SU-DHL-6 (cell line): Measurements from ENCODE around the gene WWOX.

Source experiments
- H2AFZ ChIP-seq: fragments of 200-600 bp; sonication (generic); 2 replicates; pipeline ENCODE4 v1.6.1; 2014; ENCODE audit warnings: low read depth, mild to moderate bottlenecking, moderate library complexity, mixed read lengths, antibody characterized with exemption, low read length; ENCODE audit not compliant: severe bottlenecking
- H3F3A ChIP-seq: fragments of 200-600 bp; shearing (Covaris generic); 2 replicates; pipeline ENCODE4 v1.6.0; 2016; ENCODE audit warnings: antibody characterized with exemption, mild to moderate bottlenecking; ENCODE audit not compliant: insufficient read depth
- H3K27ac ChIP-seq: fragments of 200-600 bp; sonication (generic); 2 replicates; pipeline ENCODE4 v1.5.1; 2016; ENCODE audit warnings: low read depth, mild to moderate bottlenecking, low read length, moderate library complexity, mixed read lengths
- H3K27me3 ChIP-seq: fragments of 200-600 bp; sonication (generic), shearing (Covaris generic); 2 replicates; pipeline ENCODE4 v1.6.0; 2014; ENCODE audit warnings: mild to moderate bottlenecking, low read length
- H3K36me3 ChIP-seq: fragments of 200-600 bp; sonication (generic); 2 replicates; pipeline ENCODE4 v1.6.1; 2014; ENCODE audit warnings: mild to moderate bottlenecking, low read length, mixed read lengths
- H3K4me2 ChIP-seq: fragments of 300-600, 200-600 bp; shearing (Covaris generic), sonication (generic); 2 replicates; pipeline ENCODE4 v1.6.0; 2014; ENCODE audit warnings: low read length, low read depth, mild to moderate bottlenecking; ENCODE audit not compliant: poor library complexity, severe bottlenecking
- H3K4me3 ChIP-seq: fragments of 200-600 bp; sonication (generic); 2 replicates; pipeline ENCODE4 v1.5.1; 2014; ENCODE audit warnings: antibody characterized with exemption, low read length, mild to moderate bottlenecking, mixed read lengths; ENCODE audit not compliant: insufficient read depth, poor library complexity, severe bottlenecking
- H3K79me2 ChIP-seq: fragments of 200-600 bp; sonication (generic); 2 replicates; pipeline ENCODE4 v1.6.1; 2014; ENCODE audit warnings: mild to moderate bottlenecking, low read length, moderate library complexity; ENCODE audit not compliant: insufficient read depth
- H3K9ac ChIP-seq: fragments of 200-600 bp; sonication (generic); 2 replicates; pipeline ENCODE4 v1.7.0; 2014; ENCODE audit warnings: mild to moderate bottlenecking, low read length
- H3K9me2 ChIP-seq: fragments of 200-600 bp; sonication (generic); replicated peaks from 2 replicates; pipeline ENCODE4 v1.6.1; 2014; ENCODE audit warnings: low read length; ENCODE audit not compliant: insufficient read depth
- H3K9me3 ChIP-seq: fragments of 200-600 bp; sonication (generic); 2 replicates; pipeline ENCODE4 v1.6.1; 2014; ENCODE audit warnings: low read length, mixed read lengths; ENCODE audit not compliant: insufficient read depth
- H4K20me1 ChIP-seq: fragments of 200-600 bp; sonication (generic); 2 replicates; pipeline ENCODE4 v1.6.1; 2014; ENCODE audit warnings: low read depth, mild to moderate bottlenecking, antibody characterized with exemption, low read length, moderate library complexity, mixed read lengths
- EZH2phosphoT487 ChIP-seq: fragments of 200-600 bp; sonication (generic), shearing (Covaris generic); conservative IDR thresholded peaks from 2 replicates; pipeline ENCODE4 v1.6.1; 2018; ENCODE audit warnings: mild to moderate bottlenecking, antibody characterized with exemption, low read length, moderate library complexity, mixed read lengths
- TF ChIP-seq, protein P1 (sequence below): fragments of 200-600 bp; sonication (generic); IDR thresholded peaks from one replicate; pipeline ENCODE4 v1.5.1; 2017; ENCODE audit warnings: antibody characterized with exemption, mild to moderate bottlenecking, low read length, moderate library complexity; ENCODE audit not compliant: insufficient read depth, poor library complexity, severe bottlenecking

Gene WWOX

DNA sequence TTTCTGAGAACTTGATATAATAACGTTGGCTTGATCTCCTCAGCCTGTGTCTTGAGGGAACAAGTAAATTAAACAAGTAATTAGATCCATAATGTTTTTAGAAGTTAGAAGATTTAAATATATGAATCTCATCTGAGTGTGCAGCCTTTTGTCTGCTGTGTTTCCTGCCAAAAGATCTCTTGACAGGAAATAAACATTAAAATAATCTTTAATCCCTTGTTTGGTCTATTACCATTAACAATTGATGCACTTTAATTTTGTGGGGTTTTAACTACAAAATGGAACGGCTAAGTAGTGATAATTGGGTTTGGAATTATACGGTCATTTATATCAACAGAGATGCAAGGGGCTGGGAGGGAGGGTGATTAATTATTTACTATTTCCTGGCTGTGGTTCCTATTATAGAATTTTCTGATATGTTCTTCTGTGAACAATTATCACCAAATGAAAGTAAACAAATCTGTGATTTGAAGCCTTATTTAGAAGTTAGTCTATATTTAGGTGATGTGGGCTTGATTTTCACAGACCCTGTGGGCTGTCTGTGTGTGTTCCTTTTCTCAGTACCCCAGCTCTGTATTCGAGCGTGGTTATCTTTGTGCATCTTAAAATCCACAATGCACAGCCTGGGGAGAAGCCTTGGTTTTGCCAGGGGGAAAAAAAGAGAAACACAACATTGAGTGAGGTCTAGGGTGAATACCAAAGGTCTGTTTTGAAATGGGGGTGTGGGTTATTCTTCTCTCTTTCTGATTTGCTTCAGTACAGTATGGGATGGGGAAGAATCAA is 556.1 kb downstream of the WWOX start:
- no peaks in the 10 kb centered on the region for H3K79me2 ChIP-seq
- no peaks in the 10 kb centered on the region for H4K20me1 ChIP-seq
- no peak overlapping the region for H3K4me3 ChIP-seq
- H3K9ac ChIP-seq: no peak overlapping the region
- no peak overlapping the region for H2AFZ ChIP-seq
- no peaks in the 10 kb centered on the region for H3K9me2 ChIP-seq
- H3K9me3 ChIP-seq: no peaks in the 10 kb centered on the region
- no peaks in the 10 kb centered on the region for H3F3A ChIP-seq
- no peaks in the 10 kb centered on the region for H3K27me3 ChIP-seq
- TF ChIP-seq EZH2phosphoT487: no peak
- TF ChIP-seq, protein P1, sequence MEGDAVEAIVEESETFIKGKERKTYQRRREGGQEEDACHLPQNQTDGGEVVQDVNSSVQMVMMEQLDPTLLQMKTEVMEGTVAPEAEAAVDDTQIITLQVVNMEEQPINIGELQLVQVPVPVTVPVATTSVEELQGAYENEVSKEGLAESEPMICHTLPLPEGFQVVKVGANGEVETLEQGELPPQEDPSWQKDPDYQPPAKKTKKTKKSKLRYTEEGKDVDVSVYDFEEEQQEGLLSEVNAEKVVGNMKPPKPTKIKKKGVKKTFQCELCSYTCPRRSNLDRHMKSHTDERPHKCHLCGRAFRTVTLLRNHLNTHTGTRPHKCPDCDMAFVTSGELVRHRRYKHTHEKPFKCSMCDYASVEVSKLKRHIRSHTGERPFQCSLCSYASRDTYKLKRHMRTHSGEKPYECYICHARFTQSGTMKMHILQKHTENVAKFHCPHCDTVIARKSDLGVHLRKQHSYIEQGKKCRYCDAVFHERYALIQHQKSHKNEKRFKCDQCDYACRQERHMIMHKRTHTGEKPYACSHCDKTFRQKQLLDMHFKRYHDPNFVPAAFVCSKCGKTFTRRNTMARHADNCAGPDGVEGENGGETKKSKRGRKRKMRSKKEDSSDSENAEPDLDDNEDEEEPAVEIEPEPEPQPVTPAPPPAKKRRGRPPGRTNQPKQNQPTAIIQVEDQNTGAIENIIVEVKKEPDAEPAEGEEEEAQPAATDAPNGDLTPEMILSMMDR: no peak
- no peak overlapping the region for H3K27ac ChIP-seq
- H3K36me3 ChIP-seq: no peaks in the 10 kb centered on the region
- no peak overlapping the region for H3K4me2 ChIP-seq

DNA sequence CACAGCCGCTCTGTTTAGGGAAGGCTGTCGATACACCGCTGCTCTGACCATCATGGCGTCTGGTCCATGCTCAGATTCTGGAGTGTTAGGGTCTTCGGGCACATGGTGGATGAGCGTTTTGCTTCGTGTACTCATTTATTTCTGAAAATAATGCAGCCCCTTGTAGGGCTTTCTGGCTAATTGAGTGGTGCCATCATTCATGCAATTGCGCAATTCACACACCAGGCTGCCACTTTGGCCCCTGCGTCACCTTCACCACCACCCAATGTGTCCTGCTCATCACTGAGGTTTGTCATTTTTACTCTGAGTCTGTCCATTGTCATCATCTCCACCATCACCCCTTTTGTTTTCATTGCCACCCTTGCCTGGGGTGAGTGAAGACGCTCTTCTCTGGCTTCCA is 557.4 kb downstream of the WWOX start:
- Histone ChIP-seq H4K20me1 (no peaks in the 10 kb centered on the region), H3K9ac (no peak overlapping the region), H3K27ac (no peak overlapping the region), H3K36me3 (no peaks in the 10 kb centered on the region), H3K4me3 (no peak overlapping the region), H3K9me3 (no peaks in the 10 kb centered on the region), H3K79me2 (no peaks in the 10 kb centered on the region), H3K9me2 (no peaks in the 10 kb centered on the region), H2AFZ (no peak overlapping the region), H3K4me2 (no peak overlapping the region), H3F3A (no peaks in the 10 kb centered on the region), H3K27me3 (no peaks in the 10 kb centered on the region)
- TF ChIP-seq, protein P1: no peak
- no peak for TF ChIP-seq EZH2phosphoT487

DNA sequence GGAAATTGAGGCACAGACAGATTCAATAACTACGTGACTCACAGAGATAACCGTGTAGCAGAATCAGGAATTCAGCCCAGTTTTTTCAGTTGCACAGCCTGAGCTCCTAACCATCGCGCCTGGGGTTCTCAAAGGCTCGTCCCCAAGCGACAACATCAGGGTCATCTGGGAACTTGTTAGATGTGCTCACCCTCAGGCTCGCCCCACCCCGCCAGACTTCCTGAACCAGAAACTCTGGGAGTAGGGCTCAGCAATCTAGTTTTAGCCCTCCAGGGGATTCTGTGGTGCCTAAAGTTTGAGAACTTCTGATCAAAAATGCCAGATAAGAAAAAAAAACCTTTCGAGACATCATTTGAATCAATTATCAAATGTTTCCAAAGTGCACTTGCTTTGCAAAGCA is 559.8 kb downstream of the WWOX start:
- Histone ChIP-seq H3K36me3 (no peaks in the 10 kb centered on the region), H2AFZ (no peak overlapping the region), H3K4me3 (no peak overlapping the region)

More for the DNA sequence above, 559.8 kb downstream of the WWOX start:
- TF ChIP-seq EZH2phosphoT487: no peak
- TF ChIP-seq, protein P1: no peak
- H3K79me2 ChIP-seq: no peaks in the 10 kb centered on the region
- no peaks in the 10 kb centered on the region for H3K9me3 ChIP-seq
- no peak overlapping the region for H3K9ac ChIP-seq
- no peaks in the 10 kb centered on the region for H3K27me3 ChIP-seq
- H3K4me2 ChIP-seq: no peak overlapping the region
- no peak overlapping the region for H3K27ac ChIP-seq
- no peaks in the 10 kb centered on the region for H3K9me2 ChIP-seq
- H3F3A ChIP-seq: no peaks in the 10 kb centered on the region
- no peaks in the 10 kb centered on the region for H4K20me1 ChIP-seq
